ENCODE measurements around the gene IFIH1.

DNA sequence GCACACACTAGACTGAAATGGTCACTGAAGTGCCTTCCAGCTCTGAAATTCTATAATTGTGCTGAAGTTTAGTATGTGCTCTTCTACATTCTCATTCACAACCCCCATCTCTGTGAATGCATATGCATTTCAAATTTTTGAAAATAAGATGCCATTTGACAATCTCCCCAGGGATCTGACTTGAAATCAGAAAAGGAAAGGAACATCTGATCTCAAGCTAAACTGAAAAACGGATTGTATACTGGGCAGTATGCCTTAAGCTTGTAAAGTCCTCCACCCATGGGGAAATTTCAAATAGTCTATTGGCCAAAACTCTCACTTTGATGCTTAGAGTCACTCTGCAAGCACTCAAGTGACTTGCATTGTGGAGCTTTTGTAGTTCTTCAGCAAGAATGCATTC lies 98.1 kb downstream of the IFIH1 start:
- TF ChIP-seq POLR2A (IDR thresholded peaks at IDR 0.05) (no peak), CTCF (IDR thresholded peaks at IDR 0.05) (no peak)
